Neural progenitor cell (in vitro differentiated cells): Measurements from ENCODE around the gene NOS1AP.

Experiments used
- EZH2phosphoT487 ChIP-seq: fragments of 200-600 bp; sonication (generic); IDR thresholded peaks from 2 replicates; pipeline ENCODE4 v1.6.1; 2017; ENCODE audit warnings: antibody characterized with exemption
- TF ChIP-seq, protein P1 (sequence below): fragments of 200-600 bp; sonication (generic); IDR thresholded peaks from 2 replicates; pipeline ENCODE4 v1.5.1; 2017; ENCODE audit warnings: antibody characterized with exemption, mild to moderate bottlenecking

DNA sequence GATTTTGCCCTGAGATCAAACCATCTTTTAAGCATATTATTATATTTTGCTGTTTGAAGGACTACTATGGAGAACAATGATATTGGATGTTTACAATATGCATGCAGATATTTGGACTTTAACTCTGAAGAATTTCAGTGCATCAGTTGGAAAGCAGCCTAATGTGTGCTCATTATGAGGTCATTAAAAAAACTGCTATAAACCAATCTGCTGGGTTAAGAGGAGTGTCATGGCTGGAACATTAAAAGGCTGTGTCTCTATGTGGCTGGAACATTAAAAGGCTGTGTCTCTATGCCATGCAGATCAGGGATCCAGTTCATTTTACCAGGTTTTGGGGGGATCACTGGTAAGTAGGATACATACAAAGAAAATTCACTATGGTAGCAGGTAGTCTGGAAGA, 229.5 kb downstream of the NOS1AP start:
- TF ChIP-seq, protein P1, sequence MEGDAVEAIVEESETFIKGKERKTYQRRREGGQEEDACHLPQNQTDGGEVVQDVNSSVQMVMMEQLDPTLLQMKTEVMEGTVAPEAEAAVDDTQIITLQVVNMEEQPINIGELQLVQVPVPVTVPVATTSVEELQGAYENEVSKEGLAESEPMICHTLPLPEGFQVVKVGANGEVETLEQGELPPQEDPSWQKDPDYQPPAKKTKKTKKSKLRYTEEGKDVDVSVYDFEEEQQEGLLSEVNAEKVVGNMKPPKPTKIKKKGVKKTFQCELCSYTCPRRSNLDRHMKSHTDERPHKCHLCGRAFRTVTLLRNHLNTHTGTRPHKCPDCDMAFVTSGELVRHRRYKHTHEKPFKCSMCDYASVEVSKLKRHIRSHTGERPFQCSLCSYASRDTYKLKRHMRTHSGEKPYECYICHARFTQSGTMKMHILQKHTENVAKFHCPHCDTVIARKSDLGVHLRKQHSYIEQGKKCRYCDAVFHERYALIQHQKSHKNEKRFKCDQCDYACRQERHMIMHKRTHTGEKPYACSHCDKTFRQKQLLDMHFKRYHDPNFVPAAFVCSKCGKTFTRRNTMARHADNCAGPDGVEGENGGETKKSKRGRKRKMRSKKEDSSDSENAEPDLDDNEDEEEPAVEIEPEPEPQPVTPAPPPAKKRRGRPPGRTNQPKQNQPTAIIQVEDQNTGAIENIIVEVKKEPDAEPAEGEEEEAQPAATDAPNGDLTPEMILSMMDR: no peak
- TF ChIP-seq EZH2phosphoT487: no peak
